NT2/D1 (cell line): ENCODE data around the gene TMPRSS11F.

ENCODE experiments used
- YY1 ChIP-seq: IDR thresholded peaks from 2 replicates; pipeline ENCODE4 v1.6.1; 2011; ENCODE audit not compliant: insufficient read length, insufficient read depth
- ZNF274 ChIP-seq: IDR thresholded peaks from 2 replicates; pipeline ENCODE4 v1.6.1; 2011; ENCODE audit warnings: mild to moderate bottlenecking, low read depth, low read length

DNA sequence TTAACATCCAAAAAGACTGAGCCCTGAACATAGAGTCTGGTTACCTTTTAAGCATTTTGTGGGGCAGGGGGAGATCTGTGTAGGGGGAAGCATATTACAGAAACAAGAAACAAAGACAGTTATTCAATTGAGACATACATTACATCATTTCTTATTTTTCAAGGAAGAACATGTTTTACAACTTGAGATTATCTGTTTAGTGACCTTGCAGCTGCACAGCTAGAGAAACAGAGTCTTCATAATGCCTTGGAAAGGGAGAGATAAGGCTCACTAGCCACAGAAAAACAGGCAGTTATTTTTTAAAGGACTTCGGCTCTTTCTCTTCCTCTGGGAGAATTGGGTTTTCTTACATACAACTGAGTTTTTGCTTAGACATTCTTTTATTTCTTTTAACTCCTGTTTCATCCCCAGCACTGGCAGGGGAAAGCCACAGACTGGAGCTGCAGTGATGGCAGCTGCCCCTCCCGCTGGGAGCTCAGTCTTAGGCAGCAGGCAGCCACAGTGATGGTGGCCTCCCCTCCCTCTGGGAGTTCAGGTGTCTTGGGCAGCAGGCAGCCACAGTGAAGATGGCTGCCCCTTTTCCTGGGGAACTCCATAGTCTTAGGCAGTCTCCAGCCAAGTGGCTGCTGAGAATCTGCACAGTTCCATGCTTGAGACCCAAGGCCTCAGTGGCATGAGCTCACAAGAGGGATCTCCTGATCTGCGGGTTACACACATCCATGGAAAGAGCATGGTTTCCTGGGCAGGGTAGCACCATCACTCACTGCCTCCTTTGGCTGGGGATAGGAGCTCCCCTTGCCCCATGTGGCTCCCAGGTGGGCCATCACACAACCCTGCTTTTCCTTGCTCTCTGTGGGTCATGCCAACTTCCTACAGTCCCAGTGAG is 19.4 kb upstream of the TMPRSS11F start:
- no peak for TF ChIP-seq ZNF274
- TF ChIP-seq YY1 = no peak
